ENCODE results near the gene SRGAP2C.
"Not testable (repeated sequence)": the region's sequence is repeated elsewhere in the genome, so short reads cannot be mapped to it uniquely, and the experiment has no call there.

SRGAP2C gene

DNA sequence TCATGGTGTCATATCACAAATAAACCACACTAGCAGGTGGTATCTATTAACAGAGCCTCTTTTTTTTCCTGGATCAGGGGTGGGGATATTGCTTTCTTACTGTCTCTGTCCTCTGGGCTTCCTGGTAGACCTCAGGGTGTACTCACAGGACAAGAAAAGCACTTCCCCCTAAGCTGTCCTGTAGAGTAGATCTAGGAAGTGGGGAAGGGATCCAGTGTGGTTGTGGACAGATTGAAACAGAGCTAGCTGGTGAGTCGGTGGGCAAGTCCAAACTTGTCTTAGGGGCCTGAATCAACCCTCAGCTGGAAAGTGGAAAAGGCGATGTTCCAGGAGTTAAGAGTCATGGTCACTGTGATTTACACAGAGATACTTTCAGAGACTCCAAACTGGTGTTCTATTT is 96.7 kb downstream of the SRGAP2C start:
- FAIRE-seq: not testable (repeated sequence)

DNA sequence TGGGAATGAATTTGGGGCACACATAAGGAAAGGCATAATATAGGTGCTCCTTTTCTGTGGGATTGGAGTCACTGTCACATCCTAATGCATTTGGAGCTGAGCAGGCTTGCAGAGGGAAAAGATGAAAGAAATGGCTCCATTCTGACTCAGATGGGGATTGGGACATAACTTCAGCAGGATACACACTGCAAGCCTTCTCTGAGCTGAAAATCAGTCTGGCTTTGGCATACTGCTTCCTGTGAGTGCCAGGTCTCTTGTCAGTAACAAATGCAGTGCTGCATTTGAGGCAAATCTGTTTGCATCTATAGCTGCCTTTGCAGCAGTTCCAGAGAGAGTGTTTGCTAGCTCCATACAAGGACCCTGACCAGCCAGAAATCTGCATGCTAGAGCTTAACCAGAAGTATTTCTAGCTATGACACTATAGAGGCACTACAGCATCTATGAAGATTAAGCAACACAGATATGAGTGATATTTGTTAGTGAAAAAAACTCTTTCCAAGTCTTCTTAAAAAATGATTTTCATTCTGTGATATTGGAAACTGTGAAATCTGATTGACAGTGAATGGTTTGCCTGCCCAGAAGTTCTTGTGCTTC is 98.9 kb downstream of the SRGAP2C start:
- not testable (repeated sequence) for FAIRE-seq

DNA sequence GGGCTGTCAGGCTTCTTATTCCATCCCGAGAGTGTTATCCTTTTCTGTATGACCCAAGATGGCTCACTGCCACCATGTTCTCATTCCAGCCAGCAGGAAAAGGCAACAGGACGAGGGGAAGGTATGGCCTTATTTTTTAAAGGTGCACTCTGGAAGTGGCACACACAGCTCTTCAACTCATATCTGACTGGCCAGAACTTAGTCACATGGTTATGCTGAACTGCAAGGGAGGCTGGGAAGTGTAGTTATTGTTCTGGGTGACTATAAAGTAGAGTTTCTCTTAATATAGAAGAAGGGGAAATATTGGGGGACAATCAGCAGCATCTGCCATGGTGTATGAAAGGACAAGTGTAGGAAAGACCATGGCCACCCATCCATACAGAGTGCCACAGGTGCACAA is 107.8 kb downstream of the SRGAP2C start:
- FAIRE-seq: not testable (repeated sequence)

DNA sequence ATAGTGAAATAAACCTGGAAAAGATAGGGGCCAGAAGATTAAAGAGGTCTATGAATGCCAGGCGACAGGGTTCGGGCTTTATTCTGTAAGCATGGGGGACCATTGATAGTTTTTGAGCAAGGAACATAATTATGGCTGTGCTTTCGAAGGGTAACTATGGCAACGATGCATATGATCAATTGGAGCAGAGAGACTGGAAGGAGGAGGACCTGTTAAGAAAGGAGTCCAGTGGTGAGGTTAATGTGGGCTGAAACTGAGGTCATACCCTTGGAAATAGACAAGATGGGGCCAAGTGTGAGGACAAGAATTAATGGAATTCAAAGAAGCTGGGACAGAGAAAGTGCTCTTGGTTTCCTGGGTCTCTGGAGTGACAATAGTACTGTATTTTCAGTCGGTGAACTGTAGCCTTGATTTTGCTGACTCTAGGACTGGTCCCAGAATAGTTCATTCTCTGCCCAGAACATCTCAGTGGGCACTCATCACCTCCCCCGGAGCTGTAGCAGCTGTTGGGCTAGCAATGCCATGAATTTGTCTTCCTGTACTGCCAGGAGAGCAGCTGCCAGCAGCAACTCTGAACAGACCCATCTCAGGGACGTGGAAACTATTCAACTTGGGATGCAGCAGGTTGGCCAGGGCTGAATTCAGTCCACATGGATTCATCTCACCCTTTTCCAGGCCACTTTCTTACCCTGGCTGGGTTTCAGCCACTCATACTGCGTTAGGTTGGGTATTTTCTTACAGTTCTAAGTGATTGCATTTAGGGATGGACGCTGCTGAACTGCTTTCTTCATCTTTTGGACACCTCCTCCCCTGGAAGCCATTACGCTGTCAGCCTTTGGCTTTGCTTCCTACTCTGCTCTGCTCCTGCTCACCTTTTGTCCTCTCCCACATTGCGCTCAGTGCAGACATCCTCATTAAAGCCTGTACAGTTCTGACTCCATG is 108.8 kb downstream of the SRGAP2C start:
- FAIRE-seq: not testable (repeated sequence)

DNA sequence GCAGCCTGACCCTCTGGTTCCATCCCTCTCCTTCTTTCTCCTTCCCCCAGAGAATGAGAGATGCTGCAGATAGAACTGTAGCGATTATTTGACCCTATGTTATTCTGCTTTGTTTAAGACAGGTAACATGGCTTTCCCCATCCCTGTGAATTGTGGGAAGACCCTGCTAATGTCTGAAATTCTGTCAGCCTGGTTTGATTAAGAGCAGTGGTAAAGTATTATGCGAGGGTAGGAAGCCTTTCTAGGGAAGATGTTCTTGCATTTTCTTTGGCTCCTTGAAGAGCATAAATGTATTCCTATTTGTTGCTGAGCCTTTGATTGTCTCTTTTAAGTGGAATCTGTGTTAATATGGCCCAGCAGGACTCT is 109.4 kb downstream of the SRGAP2C start:
- FAIRE-seq: not testable (repeated sequence)

DNA sequence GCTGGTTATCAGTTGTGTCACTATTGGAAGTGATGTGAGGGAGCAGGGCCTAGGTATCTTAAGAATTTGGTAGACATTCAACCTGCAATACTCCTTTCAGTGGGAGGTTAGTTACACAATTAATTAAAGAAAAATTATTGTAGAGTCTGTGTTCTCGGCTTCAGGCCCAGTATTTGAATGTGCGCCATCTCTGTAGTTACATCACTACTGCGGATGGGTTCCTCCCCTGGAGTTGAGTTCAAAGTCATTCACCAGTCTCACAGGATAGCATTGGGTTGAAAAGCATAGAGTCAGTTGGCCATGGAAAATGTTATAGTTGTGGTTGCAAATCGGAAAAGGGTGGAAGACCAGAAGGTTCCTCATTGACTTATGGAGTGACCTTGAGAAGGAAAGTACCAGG is 111.8 kb downstream of the SRGAP2C start:
- not testable (repeated sequence) for FAIRE-seq

DNA sequence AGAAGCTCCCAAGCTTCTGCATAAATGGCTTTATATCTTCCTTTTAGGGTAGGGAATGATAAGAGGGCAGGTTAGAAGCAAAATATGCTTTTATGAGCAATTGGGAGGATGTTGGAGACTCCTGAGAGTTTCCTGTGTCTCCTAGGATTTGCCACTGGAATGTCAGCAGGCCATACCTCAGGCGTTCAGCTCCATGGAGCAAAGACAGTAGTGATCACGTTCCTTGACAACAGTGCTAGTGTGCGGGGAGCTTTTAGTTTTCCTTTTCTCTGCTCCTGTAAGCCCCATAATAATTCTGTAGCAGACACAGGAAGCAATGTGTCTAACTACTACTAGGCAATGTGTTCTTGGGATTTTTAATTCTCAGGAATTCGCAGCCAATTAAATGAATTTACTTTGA is 113.8 kb downstream of the SRGAP2C start:
- FAIRE-seq: not testable (repeated sequence)

DNA sequence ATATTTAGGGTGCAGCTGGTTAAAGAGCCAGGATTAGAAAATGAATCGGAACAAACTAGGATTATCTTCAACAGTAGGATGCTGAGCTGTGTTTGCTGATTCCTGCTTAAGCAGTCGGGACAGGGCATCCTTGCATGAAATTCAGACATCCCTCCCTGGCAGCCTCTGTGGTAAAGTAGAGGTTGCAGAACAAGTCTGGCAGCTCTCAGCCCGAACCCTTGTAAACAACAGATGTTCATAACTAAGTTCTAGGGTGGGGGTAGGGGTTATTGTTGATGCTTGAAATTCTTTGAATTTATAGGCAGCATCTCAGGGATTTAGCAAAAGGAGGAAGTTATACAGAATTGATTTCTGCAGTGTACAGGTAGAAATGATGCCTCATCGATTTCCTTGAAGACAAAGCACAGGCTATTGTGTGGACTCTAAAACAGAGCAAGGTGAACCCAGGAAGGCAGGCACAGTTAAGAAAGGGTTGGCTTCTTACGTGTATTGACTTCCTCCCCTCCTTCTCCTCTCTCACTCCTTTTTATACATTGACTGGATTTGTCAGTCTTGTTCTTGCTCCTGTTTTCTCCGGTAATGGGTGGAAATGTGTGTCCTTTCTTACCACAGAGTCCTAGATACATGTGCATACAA is 114.9 kb downstream of the SRGAP2C start:
- not testable (repeated sequence) for FAIRE-seq

DNA sequence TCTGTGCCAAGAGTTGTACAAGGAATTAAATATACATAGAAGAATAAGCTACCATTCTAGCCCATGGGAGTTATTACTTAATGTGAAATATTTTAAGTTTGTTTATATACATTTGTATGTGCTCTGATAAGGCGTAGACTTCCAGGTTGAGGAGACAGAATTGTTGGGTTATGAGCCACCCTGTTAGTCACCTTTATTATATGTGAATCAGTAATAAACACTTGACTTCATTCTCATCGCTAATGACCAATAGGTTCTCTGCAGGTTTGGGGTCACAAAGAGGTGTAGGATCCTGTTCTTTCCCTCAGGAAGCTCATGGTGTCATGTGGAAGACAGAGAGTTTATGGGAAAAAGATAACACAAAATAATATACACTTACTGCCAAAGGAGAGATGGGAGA is 117.1 kb downstream of the SRGAP2C start:
- not testable (repeated sequence) for FAIRE-seq

DNA sequence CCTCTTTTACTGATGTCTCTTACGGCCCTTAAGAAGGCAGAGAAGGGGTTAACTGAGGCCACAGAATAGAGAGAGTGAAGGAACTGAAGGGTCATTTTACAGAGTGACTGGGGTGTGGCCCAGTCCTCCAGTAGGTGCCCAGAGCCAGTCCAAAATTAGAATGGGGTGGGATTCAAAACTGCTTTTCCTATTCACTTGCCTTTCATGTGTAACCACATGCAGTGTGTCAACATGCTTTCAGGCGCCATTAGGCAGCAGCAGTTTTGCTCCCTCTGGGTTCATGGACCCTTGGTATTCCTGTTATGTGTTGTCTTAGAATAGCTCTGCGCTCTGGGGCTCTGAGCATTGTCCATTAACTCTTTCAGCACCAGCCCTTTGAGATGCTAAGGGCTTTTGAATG is 123.0 kb downstream of the SRGAP2C start:
- not testable (repeated sequence) for FAIRE-seq

DNA sequence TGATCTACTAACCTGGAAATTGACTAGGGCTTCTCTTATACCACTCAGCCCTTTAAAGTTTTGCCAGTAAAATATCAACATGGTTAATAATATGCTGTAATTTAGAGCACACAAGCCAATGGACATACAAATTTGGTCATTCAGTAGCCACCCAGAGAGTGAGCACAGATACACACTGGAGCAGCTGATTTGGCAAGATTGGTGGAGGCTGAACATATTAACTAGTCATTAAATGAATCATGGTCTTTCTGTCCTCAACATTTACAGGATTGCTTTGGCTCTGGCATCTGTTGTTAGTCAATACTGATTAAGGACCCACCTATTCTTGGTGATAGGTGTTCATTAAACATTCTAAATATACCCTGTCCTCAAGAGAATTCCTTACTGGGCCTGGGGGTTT is 130.7 kb downstream of the SRGAP2C start:
- FAIRE-seq: not testable (repeated sequence)

DNA sequence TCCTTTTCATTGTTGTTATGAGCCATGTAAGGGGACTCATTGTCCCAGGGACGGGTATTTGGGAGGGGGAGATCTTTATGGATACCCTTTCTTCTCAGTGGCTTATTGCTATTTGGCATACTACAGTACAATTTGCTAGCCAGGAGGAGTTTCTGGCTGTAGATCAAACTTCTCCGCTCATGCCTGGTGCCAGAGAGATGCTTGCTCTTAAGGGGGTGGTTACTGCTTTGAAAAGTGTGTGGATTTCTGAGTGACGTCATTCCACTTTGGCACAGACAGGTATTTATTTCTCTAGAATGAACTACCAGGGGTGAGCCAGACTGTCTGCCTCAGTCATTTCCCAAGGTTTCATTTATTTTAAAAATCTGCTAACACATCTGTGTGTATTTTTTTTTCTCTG is 131.3 kb downstream of the SRGAP2C start:
- not testable (repeated sequence) for FAIRE-seq

DNA sequence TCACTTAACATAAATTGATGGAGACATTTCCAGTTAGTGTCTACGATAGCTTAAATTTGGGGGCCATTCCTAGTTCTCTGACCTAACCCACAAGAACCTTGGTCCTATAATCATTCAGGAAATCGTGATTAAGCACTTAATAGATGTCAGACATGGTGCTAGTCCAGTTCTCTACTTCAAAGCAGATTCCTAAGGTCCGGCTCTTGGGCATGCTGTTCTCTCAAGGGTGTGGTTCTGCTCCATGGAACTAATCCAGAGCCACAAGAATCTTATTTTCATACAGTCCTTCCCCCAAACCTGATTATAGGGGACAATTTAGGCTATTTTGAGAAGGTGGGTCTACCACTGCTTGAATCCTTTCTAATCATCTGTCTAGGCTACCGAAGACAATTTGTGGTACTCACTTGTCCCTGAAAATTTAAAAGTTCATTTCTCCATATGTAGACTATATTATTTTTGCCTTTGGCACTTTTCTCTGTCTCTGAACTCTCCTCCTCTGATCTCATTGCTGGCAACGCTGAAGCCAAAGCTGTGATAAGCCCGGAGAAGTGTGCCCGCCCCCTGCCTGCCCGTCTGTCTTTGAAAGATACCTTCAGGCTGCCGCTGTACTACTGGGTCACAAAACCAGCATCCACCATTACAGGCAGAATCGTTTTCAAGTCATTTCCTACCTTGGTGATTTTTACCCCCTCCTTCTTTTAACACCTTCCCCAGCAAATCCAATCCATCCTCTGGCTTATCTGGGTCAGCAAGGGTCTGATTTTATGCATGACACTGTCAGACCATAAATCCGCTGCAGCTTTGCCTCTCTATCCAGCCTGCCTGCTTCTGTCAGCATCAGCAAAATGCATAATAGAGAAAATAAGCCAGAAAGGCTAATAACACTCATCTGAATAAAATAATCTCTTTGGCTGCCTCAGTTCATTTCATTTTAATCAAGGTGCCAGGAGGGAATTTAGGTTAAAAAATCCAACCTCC is 133.0 kb downstream of the SRGAP2C start:
- not testable (repeated sequence) for FAIRE-seq

DNA sequence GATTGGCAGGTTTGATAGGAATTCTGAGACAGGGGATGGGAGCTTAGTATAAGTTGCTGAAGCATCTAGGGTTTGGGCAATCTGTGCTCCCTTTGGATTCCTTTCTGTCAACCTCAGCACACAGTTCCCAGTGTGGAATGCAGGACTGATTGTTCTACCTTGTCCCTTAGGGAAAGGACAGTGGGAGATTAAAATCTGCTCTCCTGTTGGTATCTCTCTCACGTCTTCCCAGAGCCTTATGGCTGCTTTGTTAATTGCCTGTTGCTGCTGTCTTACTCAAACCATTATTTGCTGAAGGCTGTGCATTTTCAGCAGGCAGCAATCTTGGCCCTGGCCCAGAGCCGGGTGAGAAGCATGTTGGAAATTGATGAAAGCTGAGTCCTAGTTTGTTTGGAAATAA is 133.9 kb downstream of the SRGAP2C start:
- not testable (repeated sequence) for FAIRE-seq

DNA sequence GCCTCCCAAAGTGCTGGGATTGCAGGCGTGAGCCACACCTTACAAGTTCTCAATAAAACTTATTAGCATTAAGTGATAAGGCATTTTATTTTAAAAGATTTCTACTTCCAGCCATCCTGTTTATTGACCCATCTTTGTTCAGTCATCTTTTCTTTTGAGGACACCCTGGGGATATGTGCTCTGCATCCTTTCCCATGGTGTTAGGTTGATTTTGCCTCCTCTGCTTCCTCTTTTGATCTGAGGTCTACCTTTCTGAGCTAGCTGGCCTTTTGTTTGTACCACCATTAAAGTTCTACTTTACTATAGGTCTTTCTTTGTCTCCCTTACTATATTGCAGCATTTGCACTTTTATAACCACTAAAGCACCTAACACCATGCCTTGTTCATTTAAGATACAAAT is 136.9 kb downstream of the SRGAP2C start:
- FAIRE-seq: not testable (repeated sequence)

DNA sequence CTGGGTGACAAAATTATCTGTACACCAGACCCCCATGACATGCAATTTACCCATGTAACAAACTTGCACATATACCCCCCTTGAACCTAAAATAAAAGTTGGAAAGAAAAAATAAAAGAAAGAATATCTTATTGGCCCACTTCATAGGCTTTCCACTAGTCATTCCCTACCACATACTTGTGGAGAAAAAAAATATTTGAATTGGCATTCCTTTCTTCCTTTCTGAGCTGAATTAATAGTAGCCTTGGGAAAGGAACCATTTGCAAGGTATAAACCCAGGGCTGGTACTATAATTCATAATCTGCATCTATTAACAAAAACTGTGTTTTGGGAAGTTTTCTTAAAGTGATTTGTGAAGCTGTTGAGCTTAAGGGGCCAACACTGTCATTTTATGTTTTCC is 140.0 kb downstream of the SRGAP2C start:
- FAIRE-seq: not testable (repeated sequence)

DNA sequence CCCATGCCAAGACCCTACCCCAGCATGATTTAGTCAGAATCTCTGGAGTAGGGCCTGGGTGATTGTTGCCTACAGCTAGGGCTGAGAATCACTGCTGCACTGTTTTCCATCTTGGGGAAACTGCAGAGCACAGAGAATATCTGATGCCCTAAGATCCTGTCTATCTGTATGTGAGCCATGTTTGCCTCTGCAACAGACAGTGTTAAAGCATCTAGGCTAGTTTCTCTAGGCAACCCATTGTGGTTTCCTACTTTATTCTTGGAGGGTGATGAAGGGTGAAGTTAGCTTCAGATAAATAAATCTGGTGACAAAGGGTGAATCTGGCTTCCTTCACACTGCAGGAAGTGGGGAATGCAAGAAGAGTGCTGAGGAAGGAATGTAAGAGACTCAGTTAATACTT is 147.4 kb downstream of the SRGAP2C start:
- FAIRE-seq: not testable (repeated sequence)

DNA sequence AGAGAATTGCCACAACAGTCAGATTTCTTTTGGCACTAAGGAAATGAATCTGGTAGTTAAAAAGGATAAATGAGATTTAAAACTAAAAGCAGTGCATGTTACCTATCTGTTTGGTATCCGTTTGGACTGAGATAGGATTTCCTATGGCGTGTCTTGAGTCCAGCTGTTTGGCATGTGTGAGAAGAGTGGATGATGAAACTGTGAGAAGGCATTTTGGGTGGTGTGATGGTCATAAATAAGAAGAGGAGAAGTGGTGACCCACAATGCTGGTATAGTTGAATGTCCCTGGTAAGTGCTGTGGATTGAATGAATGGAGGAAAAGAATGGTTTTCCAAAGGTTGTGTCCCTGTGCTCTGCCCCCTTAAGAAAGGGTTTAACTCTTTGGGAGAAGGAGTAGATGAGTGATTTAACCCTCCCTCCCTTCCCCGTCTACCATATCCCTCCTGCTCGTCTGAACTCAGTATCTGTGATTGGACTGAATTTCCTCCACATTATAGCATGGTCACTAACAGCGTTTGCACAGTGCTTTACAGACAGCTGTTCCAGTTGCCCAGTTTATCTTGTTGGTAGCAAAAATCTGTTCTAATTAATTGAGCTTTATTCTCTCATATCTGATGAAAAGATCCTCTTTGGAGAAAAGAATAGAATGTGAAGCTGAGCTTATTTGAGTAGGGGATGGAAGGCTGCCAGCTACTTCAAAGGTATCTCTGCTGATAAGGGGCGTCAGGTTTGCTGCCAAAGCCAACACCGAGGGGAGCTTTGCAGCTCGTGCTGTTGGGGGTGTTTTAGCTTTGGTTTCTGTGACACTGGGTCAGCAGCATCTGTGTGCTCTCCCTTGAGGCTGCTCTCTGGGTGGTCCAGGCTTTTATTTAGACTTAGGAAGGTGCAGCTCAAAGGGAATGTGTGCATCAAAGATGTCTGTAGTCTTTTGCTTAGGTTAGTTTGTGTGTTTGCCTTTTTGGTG is 148.1 kb downstream of the SRGAP2C start:
- not testable (repeated sequence) for FAIRE-seq

DNA sequence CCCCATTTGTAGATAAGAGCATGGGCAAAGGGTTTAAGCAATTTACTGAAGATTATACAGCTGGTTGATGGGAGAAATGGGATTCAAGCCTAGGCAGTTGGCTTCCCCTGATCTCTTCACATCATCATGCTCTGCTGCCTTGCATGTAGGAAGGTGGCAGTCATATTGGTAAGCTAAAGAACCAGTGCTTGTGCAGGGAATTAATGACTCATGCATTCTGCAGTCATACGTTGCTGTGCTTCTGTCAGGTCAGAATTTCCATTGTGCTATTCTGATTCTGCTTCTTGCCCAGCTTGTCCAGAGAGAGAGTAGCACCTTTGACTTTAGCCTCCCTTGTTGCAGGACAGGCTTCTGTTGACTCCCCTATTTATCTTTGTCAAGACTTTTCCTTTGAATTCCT is 153.2 kb downstream of the SRGAP2C start:
- not testable (repeated sequence) for FAIRE-seq

DNA sequence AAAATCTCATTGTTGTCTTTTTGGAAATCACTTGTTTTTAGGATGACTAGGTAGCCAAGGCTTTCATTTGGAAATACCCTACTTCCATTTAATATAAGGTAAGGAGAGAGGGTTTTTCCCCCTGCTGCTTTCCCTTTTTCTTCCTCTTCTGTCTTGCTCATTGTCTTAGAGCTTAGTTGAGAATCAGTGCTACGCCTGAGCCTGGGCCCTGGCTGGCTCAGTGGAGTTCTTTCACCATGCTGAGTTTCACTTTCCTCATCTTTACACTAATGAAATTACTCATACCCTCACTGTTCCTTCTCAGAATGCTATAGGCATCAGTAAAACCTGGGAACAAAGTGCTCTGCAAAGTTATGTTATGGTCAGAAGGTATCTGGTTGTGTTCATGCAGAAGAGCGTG is 154.8 kb downstream of the SRGAP2C start:
- FAIRE-seq: not testable (repeated sequence)

DNA sequence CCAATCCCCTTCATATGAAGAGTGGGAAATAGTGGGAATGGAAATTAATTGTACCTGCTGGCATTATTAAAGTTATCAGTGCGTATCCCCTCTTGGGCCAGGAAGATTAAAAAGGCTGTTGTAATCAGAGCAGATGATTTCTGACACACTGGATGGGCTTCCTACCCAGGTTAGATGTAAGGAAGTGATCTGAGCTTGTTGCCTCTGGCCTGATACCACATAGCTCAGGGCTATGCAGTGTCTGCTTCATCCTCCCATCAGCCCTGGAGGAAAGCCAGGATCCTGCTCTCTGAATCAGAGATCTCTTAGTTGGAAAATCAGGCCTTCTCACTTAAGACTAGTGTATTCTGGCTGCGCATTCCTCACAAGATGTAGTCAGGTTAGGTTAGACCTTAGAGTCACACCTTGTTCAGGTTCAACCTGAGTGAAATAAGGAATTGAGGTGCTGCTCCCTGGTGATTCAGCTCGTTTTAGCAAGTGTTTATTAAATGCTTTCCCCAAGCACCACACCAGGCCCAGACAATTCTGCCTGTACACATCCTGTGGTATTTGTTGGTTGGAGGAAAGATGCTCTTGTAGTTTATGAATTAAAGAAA is 158.6 kb downstream of the SRGAP2C start:
- FAIRE-seq: not testable (repeated sequence)

All from G401.6 (cell line).